Caco-2 (cell line): ENCODE measurements around the gene DAZL. TPM values are rescaled to one million over a fixed set of nuclear protein-coding genes. Genes with fewer than 3 reads are reported as not detected.

ENCODE experiments used
- BruUV-seq: library from RNA; stranded (reverse); fragments of 400-500 nt; replicated peaks from 2 replicates; lab custom pipeline; 2021; lab: Mats Ljungman, UMichigan
- CTCF ChIA-PET: fragments of 300-600 bp; sonication (Branson Sonifier 250); formaldehyde crosslinking; loops from one replicate; lab custom pipeline; 2022; ENCODE audit warnings: antibody characterized with exemption; lab: Charles Lee
- POLR2A ChIA-PET: fragments of 300-600 bp; sonication (Branson Sonifier 250); formaldehyde crosslinking; loops from one replicate; lab custom pipeline; 2022; ENCODE audit warnings: antibody characterized with exemption; lab: Charles Lee
- DNase-seq, 2 experiments: peaks; one replicate each; pipeline versions ENCODE4 v3.0.0 to v3.0.0-alpha.2; 2020 to 2022
- H3K27me3 ChIP-seq: replicated peaks from 2 replicates; pipeline ENCODE4 v1.6.0; 2011; ENCODE audit warnings: low read length; ENCODE audit not compliant: control insufficient read depth, insufficient read depth
- H3K36me3 ChIP-seq: 2 replicates; pipeline ENCODE4 v1.5.1; 2011; ENCODE audit warnings: low read length; ENCODE audit not compliant: control insufficient read depth, insufficient read depth
- H3K4me1 ChIP-seq: fragments of 250-450 bp; sonication (Bioruptor Pico); 2 replicates; pipeline ENCODE4 v1.5.1; 2020; ENCODE audit warnings: mild to moderate bottlenecking
- H3K4me3 ChIP-seq: 2 replicates; pipeline ENCODE4 v1.5.1; 2011; ENCODE audit warnings: low read depth, mild to moderate bottlenecking, control low read depth, low read length
- H3K9me3 ChIP-seq: fragments of 250-450 bp; sonication (Bioruptor Pico); 2 replicates; pipeline ENCODE4 v1.5.1; 2020; ENCODE audit warnings: mild to moderate bottlenecking, moderate library complexity
- H3K27ac Mint-ChIP-seq: one replicate; pipeline ENCODE4 v1.8.0; 2022; ENCODE audit warnings: mixed read lengths; ENCODE audit not compliant: unreplicated experiment
- H3K27me3 Mint-ChIP-seq: one replicate; pipeline ENCODE4 v1.8.0; 2022; ENCODE audit warnings: mixed read lengths; ENCODE audit not compliant: insufficient read depth, unreplicated experiment
- H3K36me3 Mint-ChIP-seq: one replicate; pipeline ENCODE4 v1.8.0; 2022; ENCODE audit warnings: mild to moderate bottlenecking, mixed read lengths; ENCODE audit not compliant: insufficient read depth, unreplicated experiment
- H3K4me1 Mint-ChIP-seq: one replicate; pipeline ENCODE4 v1.8.0; 2022; ENCODE audit warnings: low read depth, mixed read lengths; ENCODE audit not compliant: unreplicated experiment
- H3K4me3 Mint-ChIP-seq: one replicate; pipeline ENCODE4 v1.8.0; 2022; ENCODE audit warnings: mild to moderate bottlenecking, moderate library complexity, mixed read lengths; ENCODE audit not compliant: unreplicated experiment
- H3K9me3 Mint-ChIP-seq: one replicate; pipeline ENCODE4 v1.8.0; 2022; ENCODE audit warnings: mixed read lengths; ENCODE audit not compliant: unreplicated experiment
- CTCF ChIP-seq, 2 experiments: fragments of 200-600 bp in 1 of 2; IDR thresholded peaks; 1 replicate in 1 of 2; 2 replicates in 1 of 2; pipeline versions ENCODE4 v1.5.1 to v1.8.0; 2011 to 2022; ENCODE audit warnings: antibody characterized with exemption in 1 of 2, control low read depth in 1 of 2, inconsistent platforms in 1 of 2, low read depth in 1 of 2, low read length in 1 of 2, mild to moderate bottlenecking in 1 of 2, moderate library complexity in 1 of 2; ENCODE audit not compliant: insufficient read depth in 1 of 2, severe bottlenecking in 1 of 2, unreplicated experiment in 1 of 2
- intact Hi-C: fragments of 100-400 bp; cut with micrococcal nuclease; formaldehyde crosslinking; loops from one replicate; pipeline ENCODE4 v1.10.0; 2022; ENCODE audit not compliant: unreplicated experiment
- total RNA-seq: library from RNA; stranded (reverse); gene quantifications from 2 replicates; pipeline ENCODE4 v1.2.3, GENCODE V29; 2022

DAZL gene
- total RNA-seq, 1 experiment from 2014 or later = not detected

DNA sequence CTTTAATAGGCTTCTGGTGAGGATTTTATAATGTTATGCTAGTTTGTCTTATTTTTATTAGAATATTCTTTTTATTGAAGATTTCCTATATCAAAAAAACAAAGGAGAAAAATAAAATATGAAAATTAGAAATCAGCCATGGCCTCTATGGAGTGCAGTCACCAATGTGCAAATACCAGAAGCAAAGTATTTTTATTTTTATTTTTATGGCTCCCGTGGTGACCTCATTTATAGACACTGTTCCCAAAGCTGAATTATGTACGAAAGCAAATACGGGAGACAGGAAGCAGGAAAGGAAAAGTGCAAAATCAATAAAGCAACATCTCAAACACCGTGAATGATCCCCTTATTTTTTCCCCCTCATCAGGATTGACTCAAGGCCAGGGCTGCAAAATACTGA is 35.1 kb downstream of the DAZL start:
- Mint-ChIP-seq H3K36me3 (no peaks in the 10 kb centered on the region), H3K4me3 (no peak overlapping the region), H3K27ac (no peak overlapping the region), H3K27me3 (peaks cover 19% of the 10 kb centered on the region), H3K4me1 (no peaks in the 10 kb centered on the region), H3K9me3 (no peaks in the 10 kb centered on the region)
- POLR2A ChIA-PET = no interaction called here
- BruUV-seq = no TSS peak
- no peaks in the 10 kb centered on the region for H3K27me3 ChIP-seq
- no peaks in the 10 kb centered on the region for H3K9me3 ChIP-seq
- DNase-seq = no peak
- H3K36me3 ChIP-seq = no peaks in the 10 kb centered on the region
- H3K4me3 ChIP-seq = no peak overlapping the region
- CTCF ChIA-PET = no interaction called here
- intact Hi-C loops = no loop called here
- no peaks in the 10 kb centered on the region for H3K4me1 ChIP-seq
- TF ChIP-seq CTCF (IDR thresholded peaks at IDR 0.05; ENCODE audit: insufficient read depth in 1 of 2, low read depth in 1 of 2, low read length in 1 of 2, severe bottlenecking in 1 of 2, unreplicated experiment in 1 of 2) = no peak

GRCh38 chr3:16568532-16568931 is 36.7 kb downstream of the DAZL start:
- intact Hi-C loops = no loop called here
- Histone ChIP-seq H3K4me1 (no peaks in the 10 kb centered on the region), H3K4me3 (no peak overlapping the region), H3K27me3 (no peaks in the 10 kb centered on the region), H3K9me3 (no peaks in the 10 kb centered on the region), H3K36me3 (no peaks in the 10 kb centered on the region)
- no TSS peak for BruUV-seq
- Mint-ChIP-seq H3K4me1 (no peaks in the 10 kb centered on the region), H3K4me3 (no peak overlapping the region), H3K36me3 (no peaks in the 10 kb centered on the region), H3K9me3 (no peaks in the 10 kb centered on the region), H3K27ac (no peak overlapping the region), H3K27me3 (peaks cover 19% of the 10 kb centered on the region)
- no peak for TF ChIP-seq CTCF (IDR thresholded peaks at IDR 0.05; ENCODE audit: insufficient read depth in 1 of 2, low read depth in 1 of 2, low read length in 1 of 2, severe bottlenecking in 1 of 2, unreplicated experiment in 1 of 2)
- DNase-seq = no peak
- POLR2A ChIA-PET = no interaction called here
- CTCF ChIA-PET = no interaction called here

GRCh38 chr3:16568115-16568514 is 37.1 kb downstream of the DAZL start:
- TF ChIP-seq CTCF (IDR thresholded peaks at IDR 0.05; ENCODE audit: insufficient read depth in 1 of 2, low read depth in 1 of 2, low read length in 1 of 2, severe bottlenecking in 1 of 2, unreplicated experiment in 1 of 2) = no peak
- no peaks in the 10 kb centered on the region for H3K36me3 Mint-ChIP-seq
- H3K4me3 Mint-ChIP-seq = no peak overlapping the region
- intact Hi-C loops = no loop called here
- no peaks in the 10 kb centered on the region for H3K4me1 Mint-ChIP-seq
- Histone ChIP-seq H3K36me3 (no peaks in the 10 kb centered on the region), H3K9me3 (no peaks in the 10 kb centered on the region), H3K27me3 (no peaks in the 10 kb centered on the region), H3K4me3 (no peak overlapping the region), H3K4me1 (no peaks in the 10 kb centered on the region)
- no peak overlapping the region for H3K27ac Mint-ChIP-seq
- ChIA-PET POLR2A (no interaction called here), CTCF (no interaction called here)
- H3K27me3 Mint-ChIP-seq = peaks cover 19% of the 10 kb centered on the region
- DNase-seq = no peak
- no peaks in the 10 kb centered on the region for H3K9me3 Mint-ChIP-seq
- no TSS peak for BruUV-seq
